GM12878 (cell line): ENCODE measurements around the gene PARP6. TPM values are rescaled to one million over a fixed set of nuclear protein-coding genes. Genes with fewer than 3 reads are reported as not detected.

ENCODE experiments used
- ATAC-seq: fragments of 200-7000 bp; cut with Tn5 transposase; 3 replicates; pipeline ENCODE4 v1.9.1; 2020; ENCODE audit warnings: mild to moderate bottlenecking, moderate library complexity
- BruUV-seq: library from RNA; stranded (reverse); fragments of 400-500 nt; replicated peaks from 2 replicates; lab custom pipeline; 2021; lab: Mats Ljungman, UMichigan
- CTCF ChIA-PET: fragments of 300-600 bp; sonication (Branson Sonifier 250); formaldehyde crosslinking; extraction: SDS; loops from one replicate; lab custom pipeline; 2021; ENCODE audit warnings: inconsistent platforms; lab: Yijun Ruan, JAX
- POLR2A ChIA-PET: fragments of 350-600 bp; formaldehyde crosslinking; extraction: SDS; loops from one replicate; lab custom pipeline; 2021; ENCODE audit warnings: inconsistent platforms; lab: Charles Lee
- RAD21 ChIA-PET: fragments of 300-600 bp; sonication (Branson Sonifier 250); formaldehyde crosslinking; loops from one replicate; lab custom pipeline; 2023; ENCODE audit warnings: antibody characterized with exemption; ENCODE audit not compliant: unreplicated experiment; lab: Charles Lee
- SMC1A ChIA-PET: fragments of 300-600 bp; sonication (Branson Sonifier 250); formaldehyde crosslinking; loops from one replicate; lab custom pipeline; 2023; ENCODE audit not compliant: unreplicated experiment, uncharacterized antibody; lab: Charles Lee
- DNase-seq: peaks from one replicate; pipeline ENCODE4 v3.0.0-alpha.2; 2011; ENCODE audit warnings: low read depth, low spot score
- FAIRE-seq: peaks from 3 replicates; lab custom pipeline; 2011; peaks lifted over from hg19 to GRCh38; lab: Jason Lieb, UNC
- H2AFZ ChIP-seq: 2 replicates; pipeline ENCODE4 v1.6.0; 2011; ENCODE audit warnings: low read depth, low read length, control low read depth; ENCODE audit not compliant: control insufficient read depth
- H3K27ac ChIP-seq: 2 replicates; pipeline ENCODE4 v1.5.1; 2011; ENCODE audit warnings: control low read depth; ENCODE audit not compliant: control insufficient read depth, insufficient read depth
- H3K27me3 ChIP-seq, 2 experiments: replicated peaks in 1 of 2; 2 replicates each; pipeline versions ENCODE4 v1.6.0 to v1.6.1; 2011; ENCODE audit warnings: low read length in 1 of 2; ENCODE audit not compliant: control insufficient read depth in 2 of 2, insufficient read depth in 2 of 2
- H3K36me3 ChIP-seq, 2 experiments: 2 replicates each; pipeline ENCODE4 v1.5.1; 2011; ENCODE audit warnings: low read length in 1 of 2; ENCODE audit not compliant: control insufficient read depth in 2 of 2, insufficient read depth in 2 of 2
- H3K4me1 ChIP-seq: 2 replicates; pipeline ENCODE4 v1.6.1; 2011; ENCODE audit warnings: mild to moderate bottlenecking, low read length, moderate library complexity, mixed read lengths; ENCODE audit not compliant: control insufficient read depth, insufficient read depth
- H3K4me2 ChIP-seq: 2 replicates; pipeline ENCODE4 v1.6.0; 2011; ENCODE audit warnings: control low read depth; ENCODE audit not compliant: control insufficient read depth, insufficient read depth
- H3K4me3 ChIP-seq: fragments of 200-600 bp; sonication (generic); 2 replicates; pipeline ENCODE4 v1.5.1; 2016
- H3K79me2 ChIP-seq: 2 replicates; pipeline ENCODE4 v1.6.0; 2011; ENCODE audit warnings: low read length; ENCODE audit not compliant: control insufficient read depth, insufficient read depth
- H3K9ac ChIP-seq: 2 replicates; pipeline ENCODE4 v1.8.0; 2011; ENCODE audit warnings: low read length, control low read depth, mixed read lengths; ENCODE audit not compliant: control insufficient read depth, insufficient read depth
- H3K9me3 ChIP-seq: replicated peaks from 3 replicates; pipeline ENCODE4 v1.5.1; 2011; ENCODE audit warnings: mild to moderate bottlenecking, low read length; ENCODE audit not compliant: control insufficient read depth, insufficient read depth
- H4K20me1 ChIP-seq: 2 replicates; pipeline ENCODE4 v1.6.0; 2011; ENCODE audit not compliant: control insufficient read depth, insufficient read depth
- CEBPZ ChIP-seq: fragments of 150-350 bp; IDR thresholded peaks from 2 replicates; pipeline ENCODE4 v1.6.1; 2016; ENCODE audit warnings: low read depth, low read length
- CREB1 ChIP-seq: IDR thresholded peaks from 2 replicates; pipeline ENCODE4 v1.6.1; 2012; ENCODE audit warnings: low read depth, mild to moderate bottlenecking, inconsistent platforms
- EGR1 ChIP-seq, 2 experiments: IDR thresholded peaks; 1 replicate in 1 of 2; 2 replicates in 1 of 2; pipeline ENCODE4 v1.6.1; 2011 to 2012; ENCODE audit warnings: low read depth in 2 of 2, low read length in 2 of 2, borderline replicate concordance in 1 of 2, mild to moderate bottlenecking in 1 of 2, moderate library complexity in 1 of 2
- FOS ChIP-seq: IDR thresholded peaks from 3 replicates; pipeline ENCODE4 v1.6.1; 2011; ENCODE audit warnings: borderline replicate concordance; ENCODE audit not compliant: insufficient read length; ENCODE audit errors: extremely low read depth
- NR2F1 ChIP-seq: fragments of 450-650 bp; conservative IDR thresholded peaks from 2 replicates; pipeline ENCODE4 v1.6.1; 2017; ENCODE audit warnings: mild to moderate bottlenecking
- RFX5 ChIP-seq: IDR thresholded peaks from 2 replicates; pipeline ENCODE4 v1.6.1; 2011; ENCODE audit warnings: low read depth, low read length, improper control_type of control experiment
- USF1 ChIP-seq: IDR thresholded peaks from 2 replicates; pipeline ENCODE4 v1.6.1; 2011; ENCODE audit warnings: borderline replicate concordance, low read depth, mild to moderate bottlenecking, moderate library complexity, mixed read lengths, low read length; ENCODE audit not compliant: insufficient read depth; ENCODE audit errors: extremely low read length
- ZZZ3 ChIP-seq: IDR thresholded peaks from 2 replicates; pipeline ENCODE4 v1.6.1; 2011; ENCODE audit warnings: low read depth; ENCODE audit not compliant: control insufficient read depth, insufficient read length
- WGBS: methylation state at CpG from one replicate; pipeline ENCODE4 v1.1.6; 2016; ENCODE audit warnings: low lambda C conversion rate; ENCODE audit not compliant: insufficient replicate concordance, insufficient coverage; ENCODE audit errors: missing lambda C conversion rate; 5-methylcytosine and 5-hydroxymethylcytosine counted together
- in situ Hi-C: fragments of 300-500 bp; cut with MboI; formaldehyde crosslinking; loops from 9 replicates; pipeline ENCODE4 v1.14.3; 2018; ENCODE audit warnings: mixed read lengths
- intact Hi-C: fragments of 100-400 bp; cut with micrococcal nuclease; formaldehyde crosslinking; loops from one replicate; pipeline ENCODE4 v1.14.2; 2022; ENCODE audit not compliant: unreplicated experiment
- polyA plus RNA-seq, 11 experiments: library from polyadenylated mRNA; depleted of rRNA in 4 of 11; unstranded in 6 of 11; stranded (reverse) in 5 of 11; fragments of >200 nt; fragmentation: Nextera tagmentation in 4 of 11; fragmentation: Illumina TruSeq in 1 of 11; extraction: Ambion mirVana in 4 of 11; extraction: Trizol in 1 of 11; gene quantifications; 1 replicate in 1 of 11; 2 replicates in 10 of 11; pipeline versions ENCODE4 v1.2.1 to v1.2.3, GENCODE V29; 2011 to 2016; ENCODE audit warnings: inconsistent platforms in 2 of 11, missing spikeins in 2 of 11, low read depth in 1 of 11
- total RNA-seq, 4 experiments: library from RNA; depleted of rRNA in 3 of 4; stranded (reverse); fragments of >200 nt in 3 of 4; fragmentation: Illumina TruSeq in 1 of 4; extraction: Trizol in 1 of 4; gene quantifications; 2 replicates each; pipeline versions ENCODE4 v1.2.1 to v1.2.3, GENCODE V29; 2013 to 2021

The PARP6 gene
- total and polyA plus RNA-seq, 10 of the 15 experiments (the other 5 are each of a cell fraction or from before 2014, with no cell fraction given) = 14.3 to 73.5 (median 26.9) TPM

GRCh38 chr15:72265031-72265430, 7.3 kb downstream of the PARP6 start:
- Histone ChIP-seq H3K27me3 (no peaks in the 10 kb centered on the region), H3K9me3 (no peaks in the 10 kb centered on the region), H2AFZ (no peak overlapping the region), H3K27ac (no peak overlapping the region), H3K36me3 (peaks cover 3 to 33% of the 10 kb centered on the region in 2 experiments), H3K9ac (no peak overlapping the region), H3K4me1 (no peaks in the 10 kb centered on the region), H3K4me3 (no peak overlapping the region), H3K79me2 (peaks cover 3% of the 10 kb centered on the region), H4K20me1 (no peaks in the 10 kb centered on the region), H3K4me2 (no peak overlapping the region)
- no peak for FAIRE-seq
- CTCF ChIA-PET = interaction anchor here (1.4 kb wide), 1 partner anchor 37 kb away, joined by 4 read pairs; no protein-coding TSS in a partner anchor
- no peak for DNase-seq
- POLR2A ChIA-PET = no interaction called here
- RAD21 ChIA-PET = no interaction called here
- in situ Hi-C loops (no loop called here), intact Hi-C loops (no loop called here)
- no TSS peak for BruUV-seq
- 97% methylated on average over 5 of the region's 5 CpGs for WGBS
- SMC1A ChIA-PET = no interaction called here
- ATAC-seq = no peak
- TF ChIP-seq FOS = no peak

GRCh38 chr15:72252663-72253299, 19.6 kb downstream of the PARP6 start:
- H4K20me1 ChIP-seq = no peaks in the 10 kb centered on the region
- ChIA-PET SMC1A (interaction anchor here (0.8 kb wide), 1 partner anchor 137 kb away, joined by 3 read pairs; no protein-coding TSS in a partner anchor), POLR2A (no interaction called here), CTCF (interaction anchor here (0.6 to 1.4 kb wide), 2 partner anchors 25 to 1022 kb away, joined by 4 read pairs; no protein-coding TSS in a partner anchor), RAD21 (no interaction called here)
- in situ Hi-C loops = no loop called here
- no peaks in the 10 kb centered on the region for H3K9me3 ChIP-seq
- intact Hi-C loops = no loop called here
- no peak overlapping the region for H3K27ac ChIP-seq
- no TSS peak for BruUV-seq
- ATAC-seq (no peak), FAIRE-seq (no peak), DNase-seq (no peak)
- H3K36me3 ChIP-seq = peaks cover 7 to 24% of the 10 kb centered on the region in 2 experiments; a peak in 3 of 4 replicates
- H3K4me3 ChIP-seq = no peak overlapping the region
- H3K79me2 ChIP-seq = no peaks in the 10 kb centered on the region
- WGBS = 98% methylated on average over 8 of the region's 10 CpGs
- H3K4me1 ChIP-seq = no peaks in the 10 kb centered on the region
- H2AFZ ChIP-seq = no peak overlapping the region
- H3K27me3 ChIP-seq = no peaks in the 10 kb centered on the region
- H3K9ac ChIP-seq = no peak overlapping the region
- H3K4me2 ChIP-seq = no peak overlapping the region
- no peak for TF ChIP-seq CREB1
- TF ChIP-seq NR2F1 = no peak
- TF ChIP-seq CEBPZ = no peak
- TF ChIP-seq EGR1 (IDR thresholded peaks at IDR 0.05; ENCODE audit: borderline replicate concordance in 1 of 2, low read depth in 2 of 2, low read length in 2 of 2) = no peak
- no peak for TF ChIP-seq USF1
- no peak for TF ChIP-seq RFX5
- TF ChIP-seq ZZZ3 = no peak
